ENCODE measurements around the gene PXMP4. TPM values are rescaled to one million over a fixed set of nuclear protein-coding genes. Genes with fewer than 3 reads are reported as not detected.

Gene PXMP4
- polyA plus RNA-seq, 3 donors = 6.4 to 9.0 (median 8.6) TPM

Other genes starting within 250 kb of the PXMP4 start
- gene CBFA2T2, start 230.2 kb downstream of the PXMP4 start, polyA plus RNA-seq (ENCODE audit: insufficient read length in 3 of 3) = 10 to 100 TPM; 26.8 to 35.9 (median 27.4) TPM
- under 1 TPM; 0.25 to 0.32 (median 0.29) TPM for gene C20orf144, start 58.0 kb downstream of the PXMP4 start, polyA plus RNA-seq (ENCODE audit: insufficient read length in 3 of 3)
- under 1 TPM; 0.33 to 0.76 (median 0.60) TPM for gene ACTL10, start 53.4 kb downstream of the PXMP4 start, polyA plus RNA-seq (ENCODE audit: insufficient read length in 3 of 3)
- gene NECAB3, start 45.9 kb downstream of the PXMP4 start, polyA plus RNA-seq (ENCODE audit: insufficient read length in 3 of 3) = 10 to 100 TPM; 14.1 to 19.2 (median 18.6) TPM
- gene E2F1, start 33.9 kb downstream of the PXMP4 start, polyA plus RNA-seq (ENCODE audit: insufficient read length in 3 of 3) = 10 to 100 TPM; 10.7 to 15.6 (median 12.1) TPM
- gene ZNF341, start 11.7 kb upstream of the PXMP4 start, polyA plus RNA-seq (ENCODE audit: insufficient read length in 3 of 3) = 1 to 10 TPM; 2.4 to 4.4 (median 3.3) TPM
- 100 to 1,000 TPM in 2 of 3 donors, 10 to 100 TPM in 1; 98.8 to 110 (median 105) TPM for gene CHMP4B, start 91.0 kb upstream of the PXMP4 start, polyA plus RNA-seq (ENCODE audit: insufficient read length in 3 of 3)